ENCODE results near the gene S100PBP.
"Not testable (repeated sequence)": the region's sequence is repeated elsewhere in the genome, so short reads cannot be mapped to it uniquely, and the experiment has no call there.

The S100PBP gene

GRCh38 chr1:32775640-32776337, 41.7 kb upstream of the S100PBP start:
- peaks cover 8% of the 10 kb centered on the region for H3K4me1 Mint-ChIP-seq (ENCODE audit: low read depth)
- no peaks in the 10 kb centered on the region for H3K27me3 Mint-ChIP-seq
- H3K4me3 Mint-ChIP-seq: no peak overlapping the region
- peaks cover 77% of the 10 kb centered on the region for H3K36me3 Mint-ChIP-seq (ENCODE audit: low read depth)
- no peak for DNase-seq
- peak overlapping the region; percentile 78 for H3K27ac Mint-ChIP-seq
- no peaks in the 10 kb centered on the region for H3K9me3 Mint-ChIP-seq

GRCh38 chr1:32779242-32779641, 38.2 kb upstream of the S100PBP start:
- no peak for DNase-seq
- Mint-ChIP-seq H3K27me3 (no peaks in the 10 kb centered on the region), H3K9me3 (no peaks in the 10 kb centered on the region), H3K27ac (peak overlapping the region; percentile 28), H3K4me3 (no peak overlapping the region), H3K4me1 (ENCODE audit: low read depth) (peaks cover 7% of the 10 kb centered on the region), H3K36me3 (ENCODE audit: low read depth) (peaks cover 94% of the 10 kb centered on the region)

GRCh38 chr1:32780005-32780404, 37.4 kb upstream of the S100PBP start:
- no peak for DNase-seq
- Mint-ChIP-seq H3K27me3 (no peaks in the 10 kb centered on the region), H3K4me3 (no peak overlapping the region), H3K9me3 (no peaks in the 10 kb centered on the region), H3K36me3 (ENCODE audit: low read depth) (peaks cover 93% of the 10 kb centered on the region), H3K4me1 (ENCODE audit: low read depth) (peaks cover 6% of the 10 kb centered on the region), H3K27ac (peak overlapping the region; percentile 50)

- H3K27me3 Mint-ChIP-seq: no peaks in the 10 kb centered on the region
- H3K36me3 Mint-ChIP-seq (ENCODE audit: low read depth): peaks cover 92% of the 10 kb centered on the region
- DNase-seq: no peak
- H3K27ac Mint-ChIP-seq: no peak overlapping the region
- no peak overlapping the region for H3K4me3 Mint-ChIP-seq
- H3K9me3 Mint-ChIP-seq: no peaks in the 10 kb centered on the region
- H3K4me1 Mint-ChIP-seq (ENCODE audit: low read depth): peaks cover 4% of the 10 kb centered on the region
Measured at GRCh38 chr1:32780628-32781234, 36.7 kb upstream of the S100PBP start.

GRCh38 chr1:32782086-32782485, 35.4 kb upstream of the S100PBP start:
- Mint-ChIP-seq H3K4me3 (no peak overlapping the region), H3K36me3 (ENCODE audit: low read depth) (peaks cover 94% of the 10 kb centered on the region), H3K27me3 (no peaks in the 10 kb centered on the region), H3K27ac (peak overlapping the region; percentile 33), H3K4me1 (ENCODE audit: low read depth) (no peaks in the 10 kb centered on the region), H3K9me3 (no peaks in the 10 kb centered on the region)
- no peak for DNase-seq

- Mint-ChIP-seq H3K9me3 (no peaks in the 10 kb centered on the region), H3K27me3 (no peaks in the 10 kb centered on the region), H3K4me3 (no peak overlapping the region), H3K27ac (no peak overlapping the region), H3K4me1 (ENCODE audit: low read depth) (peaks cover 2% of the 10 kb centered on the region), H3K36me3 (ENCODE audit: low read depth) (peaks cover 90% of the 10 kb centered on the region)
- DNase-seq: no peak
Measured at GRCh38 chr1:32783851-32784250, 33.6 kb upstream of the S100PBP start.

GRCh38 chr1:32784817-32785216, 32.6 kb upstream of the S100PBP start:
- no peak overlapping the region for H3K4me3 Mint-ChIP-seq
- H3K4me1 Mint-ChIP-seq (ENCODE audit: low read depth): peaks cover 2% of the 10 kb centered on the region
- H3K27ac Mint-ChIP-seq: no peak overlapping the region
- H3K27me3 Mint-ChIP-seq: no peaks in the 10 kb centered on the region
- no peak for DNase-seq
- no peaks in the 10 kb centered on the region for H3K9me3 Mint-ChIP-seq
- H3K36me3 Mint-ChIP-seq (ENCODE audit: low read depth): peaks cover 90% of the 10 kb centered on the region

- Mint-ChIP-seq H3K4me3 (no peak overlapping the region), H3K27me3 (no peaks in the 10 kb centered on the region), H3K27ac (peak overlapping the region; percentile 69), H3K4me1 (ENCODE audit: low read depth) (peaks cover 10% of the 10 kb centered on the region), H3K36me3 (ENCODE audit: low read depth) (peaks cover 87% of the 10 kb centered on the region), H3K9me3 (no peaks in the 10 kb centered on the region)
- DNase-seq: no peak
Measured at GRCh38 chr1:32786856-32787255, 30.6 kb upstream of the S100PBP start.

GRCh38 chr1:32789356-32789755, 28.1 kb upstream of the S100PBP start:
- H3K4me1 Mint-ChIP-seq (ENCODE audit: low read depth): peaks cover 20% of the 10 kb centered on the region
- H3K9me3 Mint-ChIP-seq, H3K4me3 Mint-ChIP-seq, H3K27ac Mint-ChIP-seq, DNase-seq, H3K27me3 Mint-ChIP-seq: not testable (repeated sequence)
- H3K36me3 Mint-ChIP-seq (ENCODE audit: low read depth): peaks cover 83% of the 10 kb centered on the region

- Mint-ChIP-seq H3K4me3 (no peak overlapping the region), H3K9me3 (no peaks in the 10 kb centered on the region), H3K4me1 (ENCODE audit: low read depth) (peaks cover 24% of the 10 kb centered on the region), H3K36me3 (ENCODE audit: low read depth) (peaks cover 77% of the 10 kb centered on the region), H3K27ac (no peak overlapping the region), H3K27me3 (no peaks in the 10 kb centered on the region)
- DNase-seq: no peak
Measured at GRCh38 chr1:32791881-32792280, 25.6 kb upstream of the S100PBP start.

GRCh38 chr1:32795763-32796162, 21.7 kb upstream of the S100PBP start:
- Mint-ChIP-seq H3K36me3 (ENCODE audit: low read depth) (peaks cover 85% of the 10 kb centered on the region), H3K4me1 (ENCODE audit: low read depth) (peaks cover 60% of the 10 kb centered on the region), H3K27ac (peak overlapping the region; percentile 37)
- not testable (repeated sequence) for H3K9me3 Mint-ChIP-seq, H3K4me3 Mint-ChIP-seq, DNase-seq, H3K27me3 Mint-ChIP-seq

- no peaks in the 10 kb centered on the region for H3K9me3 Mint-ChIP-seq
Measured at GRCh38 chr1:32797456-32797855, 20.0 kb upstream of the S100PBP start.

GRCh38 chr1:32798191-32798590, 19.3 kb upstream of the S100PBP start:
- Mint-ChIP-seq H3K9me3 (no peaks in the 10 kb centered on the region), H3K4me1 (ENCODE audit: low read depth) (peaks cover 64% of the 10 kb centered on the region), H3K36me3 (ENCODE audit: low read depth) (peaks cover 85% of the 10 kb centered on the region), H3K4me3 (peak overlapping the region; percentile 25), H3K27ac (peak overlapping the region; percentile 94), H3K27me3 (no peaks in the 10 kb centered on the region)
- DNase-seq: no peak

More at GRCh38 chr1:32797456-32797855, 20.0 kb upstream of the S100PBP start:
- no peak overlapping the region for H3K4me3 Mint-ChIP-seq
- peaks cover 82% of the 10 kb centered on the region for H3K36me3 Mint-ChIP-seq (ENCODE audit: low read depth)
- H3K4me1 Mint-ChIP-seq (ENCODE audit: low read depth): peaks cover 61% of the 10 kb centered on the region
- no peak for DNase-seq
- H3K27ac Mint-ChIP-seq: peak overlapping the region; percentile 84
- H3K27me3 Mint-ChIP-seq: no peaks in the 10 kb centered on the region

GRCh38 chr1:32798679-32799416, 18.6 kb upstream of the S100PBP start:
- peaks cover 85% of the 10 kb centered on the region for H3K36me3 Mint-ChIP-seq (ENCODE audit: low read depth)
- peak overlapping the region; percentile 37 for H3K4me3 Mint-ChIP-seq
- peaks cover 66% of the 10 kb centered on the region for H3K4me1 Mint-ChIP-seq (ENCODE audit: low read depth)
- H3K27ac Mint-ChIP-seq: peak overlapping the region; percentile 94
- no peaks in the 10 kb centered on the region for H3K27me3 Mint-ChIP-seq
- no peak for DNase-seq
- no peaks in the 10 kb centered on the region for H3K9me3 Mint-ChIP-seq

Measured in activated T-cell treated with anti-CD3 and anti-CD28 coated beads, Interleukin-2, amount 50 U/mL, for 24 hours (primary cell).